ENCODE measurements around the gene SPATA16.
"Not testable (repeated sequence)": the region's sequence is repeated elsewhere in the genome, so short reads cannot be mapped to it uniquely, and the experiment has no call there.

SPATA16 gene

DNA sequence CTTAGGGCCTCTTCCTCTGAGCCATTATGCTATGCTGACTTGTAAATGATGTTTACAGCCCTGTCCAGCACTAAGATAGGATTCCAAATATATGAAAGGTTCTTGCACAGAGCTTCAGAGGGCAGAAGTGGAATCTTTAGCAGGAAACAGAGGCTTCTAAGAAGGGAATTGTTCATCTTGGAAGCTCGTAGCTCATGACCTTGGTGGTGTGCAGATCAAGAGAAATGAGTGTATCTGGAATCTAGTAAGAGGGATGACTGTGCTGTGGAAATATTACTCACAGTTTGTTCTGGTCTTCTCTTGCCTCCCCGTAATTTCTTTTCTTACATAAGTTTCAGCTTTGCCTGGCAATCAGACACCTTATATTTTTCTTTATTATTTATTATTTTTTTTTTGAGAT is 175.8 kb downstream of the SPATA16 start:
- no peak for DNase-seq
- Histone ChIP-seq H3K4me3 (no peak overlapping the region), H3K27me3 (no peaks in the 10 kb centered on the region), H3K27ac (no peak overlapping the region), H3K4me1 (no peaks in the 10 kb centered on the region), H3K9me3 (no peaks in the 10 kb centered on the region), H3K36me3 (no peaks in the 10 kb centered on the region)
- TF ChIP-seq, protein P1, sequence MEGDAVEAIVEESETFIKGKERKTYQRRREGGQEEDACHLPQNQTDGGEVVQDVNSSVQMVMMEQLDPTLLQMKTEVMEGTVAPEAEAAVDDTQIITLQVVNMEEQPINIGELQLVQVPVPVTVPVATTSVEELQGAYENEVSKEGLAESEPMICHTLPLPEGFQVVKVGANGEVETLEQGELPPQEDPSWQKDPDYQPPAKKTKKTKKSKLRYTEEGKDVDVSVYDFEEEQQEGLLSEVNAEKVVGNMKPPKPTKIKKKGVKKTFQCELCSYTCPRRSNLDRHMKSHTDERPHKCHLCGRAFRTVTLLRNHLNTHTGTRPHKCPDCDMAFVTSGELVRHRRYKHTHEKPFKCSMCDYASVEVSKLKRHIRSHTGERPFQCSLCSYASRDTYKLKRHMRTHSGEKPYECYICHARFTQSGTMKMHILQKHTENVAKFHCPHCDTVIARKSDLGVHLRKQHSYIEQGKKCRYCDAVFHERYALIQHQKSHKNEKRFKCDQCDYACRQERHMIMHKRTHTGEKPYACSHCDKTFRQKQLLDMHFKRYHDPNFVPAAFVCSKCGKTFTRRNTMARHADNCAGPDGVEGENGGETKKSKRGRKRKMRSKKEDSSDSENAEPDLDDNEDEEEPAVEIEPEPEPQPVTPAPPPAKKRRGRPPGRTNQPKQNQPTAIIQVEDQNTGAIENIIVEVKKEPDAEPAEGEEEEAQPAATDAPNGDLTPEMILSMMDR (IDR thresholded peaks at IDR 0.05): no peak
- intact Hi-C loops (cut with DNase I; ENCODE audit: low total_unique reads): no loop called here

DNA sequence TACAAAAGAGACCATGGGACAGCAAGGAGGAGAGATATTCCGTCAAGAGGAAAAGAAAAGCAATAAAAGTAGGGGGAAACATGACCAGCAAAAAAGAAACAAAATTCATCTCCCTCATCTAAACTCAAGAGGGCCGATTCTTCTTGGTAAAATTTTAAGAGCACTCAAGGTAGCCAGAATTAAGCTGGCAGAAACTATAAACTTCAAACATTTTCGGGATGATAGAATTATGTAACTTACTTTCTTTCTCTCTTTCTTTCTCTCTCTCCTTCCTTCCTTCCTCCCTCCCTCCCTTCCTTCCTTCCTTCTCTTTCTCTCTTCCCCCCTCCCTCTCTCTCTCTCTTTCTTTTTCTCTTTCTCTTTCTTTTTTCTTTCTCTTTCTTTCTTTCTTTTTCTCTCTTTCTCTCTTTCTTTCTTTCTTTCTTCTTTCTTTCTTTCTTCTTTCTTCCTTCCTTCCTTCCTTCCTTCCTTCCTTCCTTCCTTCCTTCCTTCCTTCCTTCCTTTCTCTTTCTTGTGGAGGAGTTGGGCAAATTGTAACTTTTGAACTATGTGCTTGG is 180.3 kb downstream of the SPATA16 start:
- H3K9me3 ChIP-seq; H3K36me3 ChIP-seq; DNase-seq; H3K27ac ChIP-seq; H3K27me3 ChIP-seq; H3K4me3 ChIP-seq; intact Hi-C loops (cut with DNase I; ENCODE audit: low total_unique reads); H3K4me1 ChIP-seq: not testable (repeated sequence)

DNA sequence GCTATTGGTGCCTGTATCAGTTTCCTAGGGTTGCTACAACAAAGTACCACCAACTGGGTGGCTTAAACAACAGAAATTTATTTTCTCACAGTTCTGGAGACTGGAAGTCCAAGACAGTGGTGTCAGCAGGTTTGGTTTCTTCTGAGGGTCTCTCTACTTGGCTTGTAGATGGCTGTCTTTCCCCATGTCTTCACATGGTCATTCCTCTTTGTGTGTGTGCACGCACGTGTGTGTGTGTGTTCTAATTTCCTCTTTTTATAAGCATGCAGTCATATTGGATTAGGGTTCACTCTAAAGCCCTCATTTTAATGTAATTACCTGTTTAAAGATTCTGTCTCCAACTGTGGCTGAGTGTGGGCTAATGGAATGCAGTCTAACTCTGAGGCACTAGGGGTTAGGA is 182.5 kb downstream of the SPATA16 start:
- no peaks in the 10 kb centered on the region for H3K9me3 ChIP-seq
- intact Hi-C loops (cut with DNase I; ENCODE audit: low total_unique reads): no loop called here
- TF ChIP-seq, protein P1 (IDR thresholded peaks at IDR 0.05): no peak
- H3K4me1 ChIP-seq: no peaks in the 10 kb centered on the region
- H3K36me3 ChIP-seq: no peaks in the 10 kb centered on the region
- no peaks in the 10 kb centered on the region for H3K27me3 ChIP-seq
- H3K27ac ChIP-seq: no peak overlapping the region
- H3K4me3 ChIP-seq: no peak overlapping the region
- DNase-seq: no peak

DNA sequence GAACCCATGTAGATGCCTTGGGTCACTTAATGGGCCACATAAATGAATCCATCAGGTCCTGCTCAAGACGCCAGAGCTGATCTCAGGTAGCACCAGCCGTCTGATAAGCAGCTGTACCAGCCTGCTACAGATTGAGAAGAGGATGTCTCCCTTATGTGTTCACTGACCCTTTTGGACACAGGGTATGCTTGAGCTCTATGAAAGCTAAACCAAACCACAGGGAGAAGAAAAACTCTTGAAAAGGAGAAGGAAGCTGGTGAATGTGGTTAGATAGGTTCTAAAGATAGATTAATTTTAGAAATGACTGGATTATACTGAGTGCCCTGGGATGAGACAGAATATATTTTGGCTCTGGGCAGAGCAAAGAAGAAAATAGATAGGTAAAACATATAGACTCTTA is 187.5 kb downstream of the SPATA16 start:
- Histone ChIP-seq H3K27ac (no peak overlapping the region), H3K36me3 (no peaks in the 10 kb centered on the region), H3K4me3 (no peak overlapping the region), H3K4me1 (no peaks in the 10 kb centered on the region), H3K27me3 (no peaks in the 10 kb centered on the region), H3K9me3 (no peaks in the 10 kb centered on the region)
- no peak for DNase-seq
- intact Hi-C loops (cut with DNase I; ENCODE audit: low total_unique reads): no loop called here
- TF ChIP-seq, protein P1 (IDR thresholded peaks at IDR 0.05): no peak

DNA sequence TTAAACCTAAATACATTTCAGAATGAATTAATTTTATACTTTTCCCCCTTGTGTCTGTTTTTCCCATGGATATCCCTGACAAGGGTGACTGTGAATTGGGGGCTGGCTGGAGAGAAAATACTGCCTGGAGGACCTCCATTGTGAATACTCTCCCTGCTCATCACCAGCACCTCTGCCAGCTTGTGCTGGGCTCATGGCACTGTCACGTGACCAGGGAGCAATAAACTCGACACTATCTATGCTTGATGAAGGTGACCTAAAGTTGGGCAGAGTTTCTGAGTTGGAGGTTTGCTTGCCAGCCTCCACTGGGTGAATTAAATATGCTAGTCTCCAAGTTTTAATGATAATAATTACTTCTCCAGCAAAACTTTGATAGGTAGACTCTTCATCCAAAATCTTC is 189.5 kb downstream of the SPATA16 start:
- Histone ChIP-seq H3K4me1 (no peaks in the 10 kb centered on the region), H3K27me3 (no peaks in the 10 kb centered on the region), H3K36me3 (no peaks in the 10 kb centered on the region), H3K4me3 (no peak overlapping the region), H3K9me3 (no peaks in the 10 kb centered on the region), H3K27ac (no peak overlapping the region)
- no peak for DNase-seq
- intact Hi-C loops (cut with DNase I; ENCODE audit: low total_unique reads): no loop called here
- TF ChIP-seq, protein P1 (IDR thresholded peaks at IDR 0.05): no peak

DNA sequence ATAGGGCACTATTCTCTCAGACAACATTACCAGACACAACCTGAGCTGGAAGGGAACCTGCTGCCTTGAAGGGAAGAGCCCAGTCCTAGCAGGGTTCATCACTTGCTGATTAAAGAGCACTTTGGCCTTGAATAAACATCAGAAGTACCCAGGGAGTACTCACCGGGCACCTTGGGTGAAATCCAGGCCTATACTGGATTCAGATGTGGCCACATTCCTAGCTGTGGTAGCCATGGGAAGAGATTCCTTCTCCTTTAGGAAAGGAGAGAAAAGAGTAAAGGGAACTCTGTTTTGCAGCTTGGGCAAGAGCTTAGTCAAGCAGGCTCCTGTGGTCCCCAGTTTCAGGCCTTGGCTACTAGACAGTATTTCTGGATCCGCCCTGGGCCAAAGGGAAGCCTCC is 195.0 kb downstream of the SPATA16 start:
- TF ChIP-seq, protein P1 (IDR thresholded peaks at IDR 0.05): no peak
- intact Hi-C loops (cut with DNase I; ENCODE audit: low total_unique reads): no loop called here
- no peaks in the 10 kb centered on the region for H3K27me3 ChIP-seq

More for the DNA sequence above, 195.0 kb downstream of the SPATA16 start:
- Histone ChIP-seq H3K27ac (no peak overlapping the region), H3K4me3 (no peak overlapping the region), H3K36me3 (no peaks in the 10 kb centered on the region), H3K9me3 (no peaks in the 10 kb centered on the region), H3K4me1 (no peaks in the 10 kb centered on the region)
- DNase-seq: no peak

Data from tibial artery (tissue), 4 donors.